Stimulated activated CD4-positive, alpha-beta T cell treated with anti-CD3 and anti-CD28 coated beads, Interleukin-15, amount 100 ng/mL, for 48 hours (primary cell): Measurements from ENCODE around the gene PDE1C.

Experiments used
- DNase-seq, 2 donors: peaks; one replicate each; pipeline ENCODE4 v3.0.0-alpha.2; 2020; ENCODE audit warnings: low read depth in 2 of 2

PDE1C gene

GRCh38 chr7:32074787-32075585 is 4.8 kb upstream of the PDE1C start:
- no peak for DNase-seq

GRCh38 chr7:32073533-32073932 is 3.3 kb upstream of the PDE1C start:
- DNase-seq = no peak

- no peak for DNase-seq
These were observed 2.2 kb upstream of the PDE1C start for GRCh38 chr7:32072397-32072796.

GRCh38 chr7:32071466-32072091 is 1.4 kb upstream of the PDE1C start:
- no peak for DNase-seq

GRCh38 chr7:32070051-32070405 is 179 bp downstream of the PDE1C start:
- DNase-seq = no peak

- DNase-seq = no peak
These were observed 1.0 kb downstream of the PDE1C start for GRCh38 chr7:32069116-32069650.

GRCh38 chr7:32068411-32069101 is 1.7 kb downstream of the PDE1C start:
- DNase-seq = no peak

- no peak for DNase-seq
These were observed 3.8 kb downstream of the PDE1C start for GRCh38 chr7:32066441-32066840.

GRCh38 chr7:32063614-32064013 is 6.6 kb downstream of the PDE1C start:
- no peak for DNase-seq

GRCh38 chr7:32062150-32062549 is 8.1 kb downstream of the PDE1C start:
- no peak for DNase-seq

- DNase-seq = no peak
These were observed 8.9 kb downstream of the PDE1C start for GRCh38 chr7:32061346-32061745.

GRCh38 chr7:32059289-32060011 is 10.8 kb downstream of the PDE1C start:
- no peak for DNase-seq

- no peak for DNase-seq
These were observed 12.2 kb downstream of the PDE1C start for GRCh38 chr7:32058002-32058401.

GRCh38 chr7:32056767-32057166 is 13.4 kb downstream of the PDE1C start:
- no peak for DNase-seq

GRCh38 chr7:32053204-32053603 is 17.0 kb downstream of the PDE1C start:
- no peak for DNase-seq

GRCh38 chr7:32051128-32051527 is 19.1 kb downstream of the PDE1C start:
- DNase-seq = no peak

GRCh38 chr7:32049599-32049998 is 20.6 kb downstream of the PDE1C start:
- no peak for DNase-seq

GRCh38 chr7:32048970-32049491 is 21.2 kb downstream of the PDE1C start:
- DNase-seq = no peak

- no peak for DNase-seq
These were observed 22.4 kb downstream of the PDE1C start for GRCh38 chr7:32047801-32048200.

- no peak for DNase-seq
These were observed 23.1 kb downstream of the PDE1C start for GRCh38 chr7:32047075-32047474.

- DNase-seq = no peak
These were observed 25.0 kb downstream of the PDE1C start for GRCh38 chr7:32045228-32045627.

GRCh38 chr7:32044739-32045138 is 25.5 kb downstream of the PDE1C start:
- DNase-seq = no peak
